SK-N-SH (cell line): Measurements from ENCODE around the gene TYSND1.
"Not testable (repeated sequence)": the region's sequence is repeated elsewhere in the genome, so short reads cannot be mapped to it uniquely, and the experiment has no call there.

ENCODE experiments used
- CTCF ChIP-seq: fragments of 200-600 bp; sonication (generic); IDR thresholded peaks from 2 replicates; pipeline ENCODE4 v1.6.1; 2017; ENCODE audit warnings: antibody characterized with exemption, mild to moderate bottlenecking, moderate library complexity
- EP300 ChIP-seq, 2 experiments: IDR thresholded peaks; 2 replicates each; pipeline versions ENCODE4 v1.4.0 to v1.6.1; 2012; ENCODE audit warnings: borderline replicate concordance in 1 of 2, low read depth in 1 of 2, low read length in 1 of 2
- EZH2phosphoT487 ChIP-seq: fragments of 200-600 bp; sonication (generic); IDR thresholded peaks from 2 replicates; pipeline ENCODE4 v1.6.1; 2017; ENCODE audit warnings: low read depth, mixed run types, mild to moderate bottlenecking, antibody characterized with exemption, moderate library complexity, borderline replicate concordance
- FOXM1 ChIP-seq: IDR thresholded peaks from 2 replicates; pipeline ENCODE4 v1.4.0; 2012; ENCODE audit warnings: low read depth, mild to moderate bottlenecking
- JUND ChIP-seq: IDR thresholded peaks from 2 replicates; pipeline ENCODE4 v1.4.0; 2012
- MAX ChIP-seq: IDR thresholded peaks from 2 replicates; pipeline ENCODE4 v1.4.0; 2012; ENCODE audit warnings: low read depth
- POLR2AphosphoS5 ChIP-seq: IDR thresholded peaks from 2 replicates; pipeline ENCODE4 v1.6.1; 2012; ENCODE audit warnings: low read depth, low read length
- RCOR1 ChIP-seq: fragments of 150-350 bp; IDR thresholded peaks from 2 replicates; pipeline ENCODE4 v1.6.1; 2017; ENCODE audit warnings: antibody characterized with exemption, low read length
- TAF1 ChIP-seq: IDR thresholded peaks from 2 replicates; pipeline ENCODE4 v1.6.1; 2012; ENCODE audit warnings: low read depth, mild to moderate bottlenecking, low read length, moderate library complexity, borderline replicate concordance
- TCF12 ChIP-seq: IDR thresholded peaks from 2 replicates; pipeline ENCODE4 v1.4.0; 2012

- not testable (repeated sequence) for TF ChIP-seq TCF12; RCOR1; JUND; CTCF; MAX; EP300 (IDR thresholded peaks at IDR 0.05; ENCODE audit: borderline replicate concordance in 1 of 2, low read depth in 1 of 2, low read length in 1 of 2); POLR2AphosphoS5; FOXM1; TAF1; EZH2phosphoT487
These were observed 12.9 kb upstream of the TYSND1 start for GRCh38 chr10:70159366-70159765.
